ENCODE measurements around the gene NPHP3.
A peak's percentile ranks its signal among the peaks of the same experiment; 100 is the strongest.

The NPHP3 gene

GRCh38 chr3:132657869-132658747 is 64.1 kb downstream of the NPHP3 start:
- Histone ChIP-seq H3K9me3 (replicated peaks in 1 of 11) (no peaks in the 10 kb centered on the region), H3K27ac (no peak overlapping the region), H4K20me1 (peaks cover 0 to 19% (median 0%) of the 10 kb centered on the region in 11 experiments; a peak in 4 of 22 replicates), H3K4me2 (peak overlapping the region; percentile 75 to 95 (median 89); a peak in 18 of 22 replicates), H3K4me1 (peaks cover 23 to 63% (median 33%) of the 10 kb centered on the region in 10 experiments), H3K9ac (peak overlapping the region in 2 of 11 experiments; percentile 90 to 91; a peak in 3 of 22 replicates), H3K4me3 (peak overlapping the region in 3 of 10 experiments; percentile 71 to 85 (median 81); a peak in 5 of 20 replicates), H3K27me3 (no peaks in the 10 kb centered on the region), H3K36me3 (peaks cover 0 to 1% (median 0%) of the 10 kb centered on the region in 11 experiments; a peak in 1 of 22 replicates)
- TF ChIP-seq Cebpa-rat (IDR thresholded peaks at IDR 0.05): no peak

- Histone ChIP-seq H4K20me1 (0 out of 22 replicates have a peak, but pooled peaks cover 0 to 4% (median 0%) of the 10 kb centered on the region in 11 experiments), H3K4me3 (no peak overlapping the region), H3K9me3 (replicated peaks in 1 of 11) (no peaks in the 10 kb centered on the region), H3K4me1 (peaks cover 10 to 50% (median 14%) of the 10 kb centered on the region in 10 experiments; a peak in 19 of 20 replicates), H3K36me3 (no peaks in the 10 kb centered on the region), H3K27ac (no peak overlapping the region), H3K9ac (no peak overlapping the region), H3K27me3 (no peaks in the 10 kb centered on the region), H3K4me2 (no peak overlapping the region)
- TF ChIP-seq Cebpa-rat (IDR thresholded peaks at IDR 0.05): no peak
Observed at GRCh38 chr3:132655471-132655870, 66.7 kb downstream of the NPHP3 start.

GRCh38 chr3:132654721-132655120 is 67.5 kb downstream of the NPHP3 start:
- Histone ChIP-seq H3K9me3 (replicated peaks in 1 of 11) (no peaks in the 10 kb centered on the region), H3K9ac (no peak overlapping the region)

GRCh38 chr3:132654190-132654589 is 68.0 kb downstream of the NPHP3 start:
- H3K9ac ChIP-seq: no peak overlapping the region
- H3K27me3 ChIP-seq: no peaks in the 10 kb centered on the region
- 0 out of 22 replicates have a peak, but pooled peaks cover 0 to 4% (median 0%) of the 10 kb centered on the region in 11 experiments for H4K20me1 ChIP-seq
- TF ChIP-seq Cebpa-rat (IDR thresholded peaks at IDR 0.05): no peak
- no peaks in the 10 kb centered on the region for H3K9me3 ChIP-seq (replicated peaks in 1 of 11)
- no peak overlapping the region; a peak in 1 of 22 replicates for H3K4me2 ChIP-seq
- H3K27ac ChIP-seq: no peak overlapping the region
- peaks cover 10 to 50% (median 14%) of the 10 kb centered on the region in 10 experiments; a peak in 19 of 20 replicates for H3K4me1 ChIP-seq
- no peak overlapping the region for H3K4me3 ChIP-seq
- no peaks in the 10 kb centered on the region for H3K36me3 ChIP-seq

More at GRCh38 chr3:132654721-132655120, 67.5 kb downstream of the NPHP3 start:
- Histone ChIP-seq H3K27ac (no peak overlapping the region), H3K27me3 (no peaks in the 10 kb centered on the region), H3K4me2 (0 out of 22 replicates have a peak overlapping the region, but pooled peaks of 1 of the 11 experiments have one; percentile 6), H3K36me3 (no peaks in the 10 kb centered on the region), H4K20me1 (0 out of 22 replicates have a peak, but pooled peaks cover 0 to 4% (median 0%) of the 10 kb centered on the region in 11 experiments), H3K4me1 (peaks cover 10 to 50% (median 14%) of the 10 kb centered on the region in 10 experiments; a peak in 19 of 20 replicates), H3K4me3 (no peak overlapping the region)
- no peak for TF ChIP-seq Cebpa-rat (IDR thresholded peaks at IDR 0.05)

- Histone ChIP-seq H4K20me1 (0 out of 22 replicates have a peak, but pooled peaks cover 0 to 4% (median 0%) of the 10 kb centered on the region in 11 experiments), H3K9me3 (replicated peaks in 1 of 11) (no peaks in the 10 kb centered on the region), H3K36me3 (no peaks in the 10 kb centered on the region), H3K9ac (no peak overlapping the region), H3K4me3 (no peak overlapping the region), H3K27ac (no peak overlapping the region), H3K4me1 (peaks cover 0 to 38% (median under 1%) of the 10 kb centered on the region in 10 experiments; a peak in 7 of 20 replicates), H3K4me2 (peak overlapping the region in 3 of 11 experiments; percentile 18 to 61 (median 30); a peak in 5 of 22 replicates), H3K27me3 (no peaks in the 10 kb centered on the region)
- TF ChIP-seq Cebpa-rat (IDR thresholded peaks at IDR 0.05): no peak
Observed at GRCh38 chr3:132652640-132653270, 69.5 kb downstream of the NPHP3 start.

GRCh38 chr3:132650153-132650552 is 72.1 kb downstream of the NPHP3 start:
- no peak overlapping the region for H3K27ac ChIP-seq
- no peaks in the 10 kb centered on the region for H3K9me3 ChIP-seq (replicated peaks in 1 of 11)
- H4K20me1 ChIP-seq: 0 out of 22 replicates have a peak, but pooled peaks cover 0 to 4% (median 0%) of the 10 kb centered on the region in 11 experiments
- no peaks in the 10 kb centered on the region for H3K36me3 ChIP-seq
- no peak overlapping the region for H3K4me2 ChIP-seq
- no peak for TF ChIP-seq Cebpa-rat (IDR thresholded peaks at IDR 0.05)
- no peak overlapping the region for H3K4me3 ChIP-seq
- peaks cover 0 to 36% (median 0%) of the 10 kb centered on the region in 10 experiments; a peak in 6 of 20 replicates for H3K4me1 ChIP-seq
- no peaks in the 10 kb centered on the region for H3K27me3 ChIP-seq
- H3K9ac ChIP-seq: no peak overlapping the region

- Histone ChIP-seq H3K9ac (no peak overlapping the region), H3K27ac (no peak overlapping the region), H3K36me3 (peaks cover 0 to 10% (median 0%) of the 10 kb centered on the region in 11 experiments; a peak in 6 of 22 replicates), H4K20me1 (no peaks in the 10 kb centered on the region), H3K4me1 (peaks cover 0 to 21% (median 0%) of the 10 kb centered on the region in 10 experiments; a peak in 4 of 20 replicates), H3K4me2 (no peak overlapping the region), H3K27me3 (no peaks in the 10 kb centered on the region), H3K9me3 (replicated peaks in 1 of 11) (no peaks in the 10 kb centered on the region), H3K4me3 (no peak overlapping the region)
- TF ChIP-seq Cebpa-rat (IDR thresholded peaks at IDR 0.05): no peak
Observed at GRCh38 chr3:132645058-132645457, 77.2 kb downstream of the NPHP3 start.

GRCh38 chr3:132643366-132643765 is 78.8 kb downstream of the NPHP3 start:
- H4K20me1 ChIP-seq: no peaks in the 10 kb centered on the region
- H3K4me3 ChIP-seq: no peak overlapping the region
- no peak overlapping the region for H3K4me2 ChIP-seq
- H3K9ac ChIP-seq: peak overlapping the region in 2 of 11 experiments; percentile 2 to 26; a peak in 1 of 22 replicates
- no peak for TF ChIP-seq Cebpa-rat (IDR thresholded peaks at IDR 0.05)
- peaks cover 0 to 21% (median 0%) of the 10 kb centered on the region in 10 experiments; a peak in 4 of 20 replicates for H3K4me1 ChIP-seq
- no peaks in the 10 kb centered on the region for H3K9me3 ChIP-seq (replicated peaks in 1 of 11)
- peaks cover 4 to 24% (median 11%) of the 10 kb centered on the region in 11 experiments; a peak in 17 of 22 replicates for H3K36me3 ChIP-seq
- no peaks in the 10 kb centered on the region for H3K27me3 ChIP-seq
- H3K27ac ChIP-seq: no peak overlapping the region

- Histone ChIP-seq H3K4me3 (no peak overlapping the region), H3K27me3 (no peaks in the 10 kb centered on the region), H3K4me1 (peaks cover 0 to 17% (median 0%) of the 10 kb centered on the region in 10 experiments; a peak in 4 of 20 replicates), H4K20me1 (no peaks in the 10 kb centered on the region), H3K36me3 (peaks cover 4 to 33% (median 15%) of the 10 kb centered on the region in 11 experiments; a peak in 17 of 22 replicates), H3K4me2 (no peak overlapping the region), H3K9me3 (replicated peaks in 1 of 11) (no peaks in the 10 kb centered on the region), H3K9ac (no peak overlapping the region), H3K27ac (no peak overlapping the region)
- TF ChIP-seq Cebpa-rat (IDR thresholded peaks at IDR 0.05): no peak
Observed at GRCh38 chr3:132642539-132642847, 79.7 kb downstream of the NPHP3 start.
